Measurements from ENCODE around the gene RUVBL1. TPM values are rescaled to one million over a fixed set of nuclear protein-coding genes. Genes with fewer than 3 reads are reported as not detected.

The RUVBL1 gene
- total and polyA plus RNA-seq, 10 of the 15 experiments (the other 5 are each of a cell fraction or from before 2014, with no cell fraction given): 15.2 to 142 (median 84.2) TPM

GRCh38 chr3:128075522-128076482, 47.8 kb downstream of the RUVBL1 start (continued):
- no peak for TF ChIP-seq ZBTB11 (CRISPR knock-in tag; IDR thresholded peaks at IDR 0.05)
- no peak for TF ChIP-seq TAF1 (IDR thresholded peaks at IDR 0.05; ENCODE audit: borderline replicate concordance, low read depth, low read length)
- no peak for TF ChIP-seq SREBF2 (IDR thresholded peaks at IDR 0.05; ENCODE audit: low read length)
- TF ChIP-seq SUZ12 (IDR thresholded peaks at IDR 0.05; ENCODE audit: unreplicated experiment): no peak
- TF ChIP-seq GABPA (IDR thresholded peaks at IDR 0.05; ENCODE audit: low read depth): no peak
- no peak for TF ChIP-seq ZBTB33 (IDR thresholded peaks at IDR 0.05)
- TF ChIP-seq E4F1 (IDR thresholded peaks at IDR 0.05; ENCODE audit: borderline replicate concordance, partially characterized antibody): no peak
- TF ChIP-seq KLF5 (IDR thresholded peaks at IDR 0.05; ENCODE audit: partially characterized antibody): no peak
- TF ChIP-seq IRF5 (IDR thresholded peaks at IDR 0.05; ENCODE audit: borderline replicate concordance): no peak
- no peak for TF ChIP-seq KAT2A (conservative IDR thresholded peaks at IDR 0.05; ENCODE audit: control insufficient read depth, low read depth, low read length)
- no peak for TF ChIP-seq ZNF384 (IDR thresholded peaks at IDR 0.05; ENCODE audit: borderline replicate concordance, low read depth, low read length)
- TF ChIP-seq POLR2A (IDR thresholded peaks at IDR 0.05; ENCODE audit: low read depth, low read length): no peak; the same call in 1 of the 2 replicates
- TF ChIP-seq PAX8 (IDR thresholded peaks at IDR 0.05): no peak
- no peak for TF ChIP-seq ZNF274 (IDR thresholded peaks at IDR 0.05; ENCODE audit: insufficient read depth, insufficient read length)
- TF ChIP-seq EZH2 (IDR thresholded peaks at IDR 0.05; ENCODE audit: borderline replicate concordance, control insufficient read depth, low read depth, low read length): no peak
- TF ChIP-seq PAX5 (IDR thresholded peaks at IDR 0.05; ENCODE audit: borderline replicate concordance, low read depth, low read length): no peak; the same call in 1 of the 2 replicates
- TF ChIP-seq HSF1 (IDR thresholded peaks at IDR 0.05; ENCODE audit: low read depth, low read length): no peak
